Activated CD4-positive, CD25-positive, alpha-beta regulatory T cell treated with anti-CD3 and anti-CD28 coated beads, Interleukin-2, amount 50 U/mL, for 16 hours (primary cell): ENCODE data around the gene RNF212B.
A peak's percentile ranks its signal among the peaks of the same experiment; 100 is the strongest.

Experiments used
- DNase-seq: peaks from one replicate; pipeline ENCODE4 v3.0.0-alpha.2; 2020; ENCODE audit warnings: low read depth, low spot score

The RNF212B gene

GRCh38 chr14:23320584-23321571 is 83.1 kb downstream of the RNF212B start, which contains the start of gene PABPN1:
Gene PABPN1 (plus strand): TSS chr14:23321457. CDS start chr14:23321470, 13 bp downstream.
- peak; percentile 97 for DNase-seq

GRCh38 chr14:23321572-23322547 is 84.1 kb downstream of the RNF212B start:
- DNase-seq = no peak
